ENCODE measurements around the gene TAF3.

TAF3 gene

GRCh38 chr10:8034466-8035005, 216.2 kb downstream of the TAF3 start:
- DNase-seq (ENCODE audit: low spot score) = peak; percentile 13

- DNase-seq (ENCODE audit: low spot score) = peak; percentile 11
Measured at GRCh38 chr10:8035006-8035640, 216.8 kb downstream of the TAF3 start.

- DNase-seq (ENCODE audit: low spot score) = no peak
Measured at GRCh38 chr10:8035641-8036470, 217.6 kb downstream of the TAF3 start.

GRCh38 chr10:8036506-8037198, 218.3 kb downstream of the TAF3 start:
- no peak for DNase-seq (ENCODE audit: low spot score)

GRCh38 chr10:8037199-8037801, 219.0 kb downstream of the TAF3 start:
- no peak for DNase-seq (ENCODE audit: low spot score)

- peak; percentile 8 for DNase-seq (ENCODE audit: low spot score)
Measured at GRCh38 chr10:8037941-8038894, 219.9 kb downstream of the TAF3 start.

DNA sequence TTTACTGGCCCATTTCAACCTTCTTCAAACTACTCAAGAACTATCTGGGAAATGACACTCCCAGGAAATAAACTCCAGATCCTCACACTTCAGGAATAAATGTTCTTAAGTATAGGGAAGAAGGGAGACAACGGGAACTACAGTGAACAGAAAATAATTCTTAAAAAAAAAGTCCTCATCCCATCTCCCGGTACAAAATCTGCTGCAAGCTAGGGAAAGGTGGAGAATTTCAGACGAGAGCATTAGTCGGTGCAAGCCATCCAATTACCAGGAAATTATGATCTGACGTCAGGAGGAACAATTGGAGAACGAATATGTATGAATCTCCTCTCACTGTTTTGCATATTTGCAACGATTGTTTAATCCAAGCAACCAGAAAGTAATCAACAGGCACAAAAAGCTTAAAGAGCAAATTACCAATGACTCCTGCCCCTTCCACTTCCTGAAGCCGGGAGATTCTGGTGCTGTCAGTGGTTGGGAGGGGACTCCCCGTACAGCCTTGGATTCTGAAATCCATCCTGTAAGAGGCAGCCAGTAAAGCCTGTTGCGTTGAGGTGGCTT, 221.1 kb downstream of the TAF3 start:
- no peak for DNase-seq (ENCODE audit: low spot score)

DNA sequence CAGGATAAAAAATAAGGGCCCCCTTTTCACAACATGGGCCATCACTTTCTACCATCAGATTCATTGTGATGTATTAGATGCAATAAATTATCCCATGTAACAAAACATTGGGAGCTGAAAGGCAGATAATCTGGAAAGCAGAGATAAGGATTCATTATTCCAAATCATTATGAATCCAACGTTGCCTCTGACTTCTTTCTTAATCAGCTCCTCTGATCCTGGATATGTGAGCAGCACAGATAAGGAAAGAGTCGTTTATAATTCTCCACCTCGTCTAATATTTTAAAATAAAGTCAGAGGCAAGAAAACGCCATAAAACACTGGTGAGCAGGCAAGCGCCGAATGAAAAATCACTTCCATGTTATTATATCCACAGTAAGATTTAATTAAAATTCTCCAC, 222.3 kb downstream of the TAF3 start:
- DNase-seq (ENCODE audit: low spot score) = no peak

- DNase-seq (ENCODE audit: low spot score) = no peak
Measured at GRCh38 chr10:8041284-8041991, 223.1 kb downstream of the TAF3 start.

DNA sequence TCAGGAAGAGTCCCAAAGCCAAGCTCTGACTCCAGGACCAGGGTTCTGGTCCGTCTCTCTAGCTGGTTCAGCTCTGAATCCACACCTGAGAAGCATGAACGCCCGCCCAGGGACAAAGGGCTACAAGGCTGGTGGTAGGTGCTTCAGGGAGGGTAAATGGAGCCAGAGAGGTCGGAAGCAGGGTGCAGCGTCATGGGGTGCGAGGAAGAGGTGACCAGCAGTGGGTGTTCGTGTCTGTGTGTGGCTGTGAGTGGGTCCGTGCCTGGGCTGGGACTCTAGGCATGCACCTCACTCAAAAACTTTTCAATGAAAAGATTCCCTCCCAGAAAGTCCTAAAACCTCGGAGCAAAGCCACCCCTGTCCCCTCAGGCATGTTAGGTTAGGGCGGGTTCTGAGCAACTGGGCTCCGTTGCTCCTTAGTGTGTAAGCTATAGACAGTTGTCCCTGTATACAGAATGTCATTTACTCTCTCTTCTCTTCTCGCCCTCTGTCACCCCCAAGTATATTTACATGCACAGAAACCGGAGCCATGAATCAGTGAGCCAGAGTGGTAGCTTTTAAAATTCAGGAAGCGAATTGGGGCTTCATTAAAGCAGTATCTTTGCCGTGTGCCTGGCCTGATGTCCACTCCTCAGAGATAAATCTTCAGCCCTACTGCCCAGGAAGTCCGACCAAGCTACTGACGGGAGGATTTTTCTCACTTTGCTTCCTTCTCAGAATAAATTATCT, 223.9 kb downstream of the TAF3 start:
- DNase-seq (ENCODE audit: low spot score) = no peak

DNA sequence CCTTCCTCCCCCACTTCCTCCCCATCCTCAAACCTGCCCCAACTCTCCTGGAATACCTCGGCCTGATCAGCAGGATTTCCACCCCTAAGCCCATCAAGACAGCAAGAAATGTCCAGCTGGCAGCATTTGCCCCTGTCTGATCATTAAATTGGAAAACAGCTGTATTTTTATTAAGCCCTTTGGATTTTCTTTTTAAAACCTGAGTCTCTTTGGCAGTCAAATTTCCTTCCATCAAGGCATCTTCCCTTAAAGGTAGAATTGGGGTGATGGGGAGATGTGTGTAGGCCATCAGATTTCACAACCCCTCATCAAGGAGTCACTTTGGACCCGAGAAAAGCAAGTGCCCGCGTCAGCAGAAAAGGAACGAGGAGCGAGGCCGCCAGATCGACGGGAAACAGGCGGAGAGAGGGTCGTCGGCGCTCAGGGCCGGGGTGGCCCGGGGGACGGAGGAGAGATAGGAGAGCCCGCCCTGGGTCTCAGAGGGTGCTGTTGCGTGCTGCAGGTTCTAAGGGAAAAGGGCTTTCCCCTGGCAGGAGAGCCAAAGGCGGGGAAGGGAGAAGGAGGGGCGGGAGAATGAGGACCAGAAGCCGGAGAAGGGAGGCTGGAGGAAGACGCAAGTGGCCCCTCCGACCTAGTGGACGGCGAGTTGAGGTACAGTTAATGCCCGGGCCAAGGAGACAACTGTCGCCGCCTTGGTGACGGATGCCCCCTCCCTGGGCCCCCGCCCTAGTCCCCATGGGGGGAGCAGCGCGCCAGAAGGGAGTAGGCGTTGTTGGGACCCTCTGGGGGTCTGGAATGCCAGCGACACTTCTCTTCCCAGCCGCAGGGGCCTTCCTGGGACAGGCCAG, 224.6 kb downstream of the TAF3 start:
- peak; percentile 12 for DNase-seq (ENCODE audit: low spot score)

DNA sequence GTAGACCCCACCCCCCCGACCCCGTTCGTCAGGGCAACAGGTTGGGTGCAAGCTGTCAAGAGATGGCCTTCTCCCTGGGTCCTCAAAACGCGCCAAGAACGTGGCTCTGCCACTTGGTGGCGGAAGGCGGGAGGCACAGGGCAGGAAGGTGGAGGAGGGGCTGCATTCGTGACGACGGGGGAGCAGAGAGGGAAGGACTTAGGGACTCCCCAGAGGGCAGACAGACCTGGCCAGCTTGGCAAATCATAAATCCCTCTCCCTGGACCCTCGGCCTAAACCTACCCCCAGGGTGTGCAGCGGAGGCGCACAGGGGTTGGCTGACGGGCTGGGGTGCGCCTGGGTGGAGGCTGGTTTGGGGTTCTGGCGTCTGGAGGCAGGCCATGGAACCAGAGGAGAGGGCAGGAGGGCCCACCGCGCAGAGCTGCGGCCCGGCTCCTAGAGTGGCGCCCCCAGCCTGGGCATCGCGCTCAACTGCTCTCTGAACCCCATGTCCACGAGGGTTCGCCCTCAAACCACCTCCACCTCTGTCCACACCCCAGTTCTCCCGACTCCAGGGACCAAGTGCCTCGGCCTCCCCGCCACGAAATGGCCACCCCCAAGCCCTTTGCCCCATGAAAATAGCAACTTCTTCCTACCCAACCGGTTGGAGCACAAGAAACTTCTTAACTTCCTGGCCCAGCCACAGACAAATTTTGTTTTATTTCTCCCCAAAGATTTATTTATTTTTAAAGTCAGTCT, 225.4 kb downstream of the TAF3 start:
- peak; percentile 12 for DNase-seq (ENCODE audit: low spot score)

DNA sequence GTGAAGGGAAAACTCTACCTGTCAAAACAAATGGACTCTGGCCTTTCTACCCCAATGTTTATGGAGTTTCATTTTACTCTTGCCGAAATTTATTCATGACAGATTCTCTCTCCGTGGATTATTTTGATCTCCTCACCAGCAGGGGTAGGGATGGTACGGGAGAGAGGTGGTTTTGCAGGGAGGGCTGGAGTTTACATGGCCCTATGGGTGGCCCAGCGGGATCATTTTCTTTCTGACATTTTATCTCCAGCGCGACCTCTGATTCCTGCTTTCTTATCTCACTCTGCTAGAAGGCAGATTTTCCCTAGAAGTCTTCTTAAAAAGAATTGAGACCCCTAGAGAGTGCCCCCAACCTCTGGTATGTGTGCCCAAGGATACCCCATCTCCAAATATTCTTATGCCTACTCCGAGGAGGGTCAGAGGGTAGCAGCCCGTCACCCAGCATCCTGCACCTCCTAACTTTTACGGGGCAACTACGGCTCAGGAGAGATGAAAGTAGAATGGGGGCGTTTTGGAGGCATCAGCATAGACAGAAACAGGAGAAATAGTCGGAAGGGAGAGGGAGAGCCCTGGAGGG, 226.1 kb downstream of the TAF3 start:
- DNase-seq (ENCODE audit: low spot score) = peak; percentile 21

DNA sequence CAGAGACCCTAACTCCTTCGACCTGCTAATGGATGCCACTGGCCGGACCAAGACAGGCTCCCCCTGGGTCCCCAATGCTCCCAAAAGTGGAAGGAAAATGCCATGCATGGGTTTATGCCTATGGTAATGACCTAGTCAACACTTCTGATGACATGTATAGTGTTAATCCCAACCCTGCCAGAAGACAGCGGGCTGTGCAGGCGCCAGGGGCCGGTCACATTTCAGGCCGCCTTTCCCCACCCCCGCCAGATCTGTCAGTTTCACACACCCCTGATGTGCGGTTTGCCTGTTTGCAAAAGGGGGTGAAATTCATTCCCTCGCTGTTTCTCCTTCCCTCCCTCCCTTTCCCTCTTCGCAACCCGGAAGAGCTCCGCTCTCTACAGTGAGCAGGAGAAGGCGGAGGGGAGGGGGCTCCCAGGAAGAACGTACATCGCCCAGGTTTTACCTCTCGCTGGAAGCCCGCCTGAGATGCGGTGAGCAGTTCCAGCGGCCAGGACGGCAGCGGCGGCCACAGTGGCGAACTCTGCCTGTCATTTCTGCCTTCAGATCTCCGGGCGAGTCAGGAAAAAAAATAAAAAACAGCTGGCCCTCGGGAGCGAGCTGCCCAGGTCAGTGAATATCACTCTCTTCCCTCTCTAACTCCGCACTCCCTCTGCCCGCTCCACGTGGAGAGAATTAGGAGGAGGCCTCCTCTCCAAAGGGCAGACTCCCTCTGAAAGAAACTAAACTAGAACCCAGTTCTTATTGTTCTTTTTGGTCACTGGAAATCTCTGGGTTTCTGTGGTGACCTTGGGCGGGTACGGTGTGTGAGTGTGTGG, 226.8 kb downstream of the TAF3 start:
- DNase-seq (ENCODE audit: low spot score) = no peak

GRCh38 chr10:8045726-8046494, 227.6 kb downstream of the TAF3 start:
- no peak for DNase-seq (ENCODE audit: low spot score)

Measured in AG08396 (cell line).